Measurements from ENCODE around the gene MBD3L4.
"Not testable (repeated sequence)": the region's sequence is repeated elsewhere in the genome, so short reads cannot be mapped to it uniquely, and the experiment has no call there.

MBD3L4 gene

DNA sequence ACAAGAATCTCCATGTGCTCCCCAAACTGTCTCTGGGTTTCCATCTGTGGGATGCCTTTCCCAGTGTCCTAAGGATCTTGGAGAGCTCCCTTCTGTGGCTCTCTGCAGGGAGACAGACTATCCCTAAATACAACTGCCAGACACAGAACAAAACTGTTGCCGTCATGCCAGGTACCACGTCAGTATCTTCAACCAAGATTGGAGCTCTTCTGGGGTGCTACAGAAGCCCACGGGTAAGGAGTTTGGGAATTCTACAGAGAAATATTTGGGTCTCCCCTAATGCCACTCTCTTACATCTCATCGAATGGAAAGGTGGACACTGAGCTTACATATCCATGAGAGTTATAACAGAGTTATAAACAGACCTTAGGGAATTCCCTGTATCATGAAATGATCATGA, 23.4 kb upstream of the MBD3L4 start:
- Mint-ChIP-seq H3K9me3 (no peaks in the 10 kb centered on the region), H3K4me3 (no peak overlapping the region)

GRCh38 chr19:7059977-7060376, 20.0 kb upstream of the MBD3L4 start:
- not testable (repeated sequence) for H3K4me1 Mint-ChIP-seq (ENCODE audit: low read depth); H3K27ac Mint-ChIP-seq; H3K27me3 Mint-ChIP-seq (ENCODE audit: low read depth); H3K36me3 Mint-ChIP-seq (ENCODE audit: low read depth); H3K4me3 Mint-ChIP-seq; DNase-seq (ENCODE audit: low spot score); H3K9me3 Mint-ChIP-seq

More for the DNA sequence above, 23.4 kb upstream of the MBD3L4 start:
- Mint-ChIP-seq H3K36me3 (ENCODE audit: low read depth) (no peaks in the 10 kb centered on the region), H3K27me3 (ENCODE audit: low read depth) (no peaks in the 10 kb centered on the region), H3K4me1 (ENCODE audit: low read depth) (no peaks in the 10 kb centered on the region), H3K27ac (no peak overlapping the region)
- DNase-seq (ENCODE audit: low spot score) = no peak

- not testable (repeated sequence) for H3K4me3 Mint-ChIP-seq; H3K4me1 Mint-ChIP-seq (ENCODE audit: low read depth); H3K27me3 Mint-ChIP-seq (ENCODE audit: low read depth); H3K36me3 Mint-ChIP-seq (ENCODE audit: low read depth); H3K9me3 Mint-ChIP-seq; H3K27ac Mint-ChIP-seq; DNase-seq (ENCODE audit: low spot score)
These were observed 18.6 kb upstream of the MBD3L4 start, which contains the start of gene MBD3L3 for GRCh38 chr19:7058576-7058975. Gene MBD3L3 (minus strand): TSS chr19:7058676. CDS start chr19:7058605, 71 bp downstream.

DNA sequence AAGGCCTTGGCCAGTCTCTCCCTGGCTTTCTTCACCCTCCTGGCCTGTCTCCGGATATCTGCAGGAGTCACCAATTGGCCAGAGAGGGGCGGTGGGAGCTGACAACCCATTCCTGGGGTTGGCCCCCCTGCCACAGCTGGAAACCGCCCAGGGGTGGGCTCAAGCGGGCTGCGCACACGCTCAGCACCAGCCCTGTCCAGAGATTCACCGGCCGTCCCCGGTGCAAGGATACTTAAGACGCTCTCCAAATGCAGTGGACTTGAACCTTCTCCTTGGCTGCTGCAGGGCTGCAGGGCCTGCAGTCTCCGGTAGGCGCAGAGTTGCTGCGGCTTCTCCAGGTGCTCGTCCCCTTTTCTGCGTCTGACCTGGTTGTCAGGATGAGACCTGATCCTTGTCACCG, 16.4 kb upstream of the MBD3L4 start:
- not testable (repeated sequence) for H3K27ac Mint-ChIP-seq; H3K4me3 Mint-ChIP-seq; H3K27me3 Mint-ChIP-seq (ENCODE audit: low read depth); H3K9me3 Mint-ChIP-seq; H3K36me3 Mint-ChIP-seq (ENCODE audit: low read depth); H3K4me1 Mint-ChIP-seq (ENCODE audit: low read depth); DNase-seq (ENCODE audit: low spot score)

DNA sequence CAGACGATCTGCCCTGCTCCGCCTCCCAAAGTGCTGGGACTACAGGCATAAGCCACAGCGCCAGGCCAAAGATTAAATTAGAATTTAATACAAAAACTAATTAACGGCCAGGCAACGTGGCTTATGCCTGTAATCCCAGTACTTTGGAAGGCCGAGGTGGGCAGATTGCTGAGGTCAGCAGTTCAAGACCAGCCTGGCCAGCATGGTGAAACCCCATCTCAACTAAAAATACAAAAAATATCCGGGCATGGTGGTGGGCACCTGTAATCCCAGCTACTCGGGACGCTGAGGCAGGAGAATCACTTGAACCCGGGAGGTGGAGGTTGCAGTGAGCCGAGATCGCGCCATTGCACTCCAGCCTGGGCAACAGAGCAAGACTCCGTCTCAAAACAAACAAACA, 15.7 kb upstream of the MBD3L4 start:
- not testable (repeated sequence) for H3K4me1 Mint-ChIP-seq (ENCODE audit: low read depth); H3K27me3 Mint-ChIP-seq (ENCODE audit: low read depth); H3K36me3 Mint-ChIP-seq (ENCODE audit: low read depth); H3K4me3 Mint-ChIP-seq; H3K9me3 Mint-ChIP-seq; DNase-seq (ENCODE audit: low spot score); H3K27ac Mint-ChIP-seq

DNA sequence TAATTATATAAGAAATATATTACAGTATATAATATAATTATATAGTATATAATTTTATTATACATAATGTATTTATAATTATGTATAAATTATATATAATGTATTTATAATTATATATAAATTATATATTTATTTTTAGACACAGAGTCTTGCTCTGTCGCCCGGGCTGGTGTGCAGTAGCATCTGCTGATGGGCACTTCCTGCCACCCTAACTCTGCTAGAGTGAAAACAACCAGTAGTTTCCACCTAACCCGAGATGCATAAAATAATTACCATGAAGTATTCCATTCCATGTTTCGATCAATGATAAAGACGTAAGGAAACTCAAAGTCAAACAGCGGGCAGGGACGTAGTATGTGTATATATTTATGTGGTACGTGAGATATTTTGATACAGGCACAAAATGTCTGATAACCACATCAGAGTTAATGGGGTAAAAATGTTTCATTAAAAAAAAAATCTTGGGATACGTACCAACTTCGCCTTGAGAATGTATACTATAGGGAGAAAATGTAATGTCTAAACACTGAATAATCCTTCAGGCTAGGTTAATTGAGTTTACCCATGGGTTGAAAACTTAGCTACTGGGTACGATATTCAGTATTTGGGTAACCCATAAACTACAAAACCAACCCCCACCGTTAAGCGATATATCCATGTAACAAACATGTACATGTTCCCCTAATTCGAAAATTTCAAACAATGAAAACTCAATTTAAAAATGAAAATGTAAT, 14.8 kb upstream of the MBD3L4 start:
- H3K4me3 Mint-ChIP-seq; H3K4me1 Mint-ChIP-seq (ENCODE audit: low read depth); DNase-seq (ENCODE audit: low spot score); H3K27me3 Mint-ChIP-seq (ENCODE audit: low read depth); H3K9me3 Mint-ChIP-seq; H3K27ac Mint-ChIP-seq; H3K36me3 Mint-ChIP-seq (ENCODE audit: low read depth): not testable (repeated sequence)

GRCh38 chr19:7052896-7053295, 12.9 kb upstream of the MBD3L4 start:
- H3K36me3 Mint-ChIP-seq (ENCODE audit: low read depth); DNase-seq (ENCODE audit: low spot score); H3K27me3 Mint-ChIP-seq (ENCODE audit: low read depth); H3K4me3 Mint-ChIP-seq; H3K4me1 Mint-ChIP-seq (ENCODE audit: low read depth); H3K9me3 Mint-ChIP-seq; H3K27ac Mint-ChIP-seq: not testable (repeated sequence)

DNA sequence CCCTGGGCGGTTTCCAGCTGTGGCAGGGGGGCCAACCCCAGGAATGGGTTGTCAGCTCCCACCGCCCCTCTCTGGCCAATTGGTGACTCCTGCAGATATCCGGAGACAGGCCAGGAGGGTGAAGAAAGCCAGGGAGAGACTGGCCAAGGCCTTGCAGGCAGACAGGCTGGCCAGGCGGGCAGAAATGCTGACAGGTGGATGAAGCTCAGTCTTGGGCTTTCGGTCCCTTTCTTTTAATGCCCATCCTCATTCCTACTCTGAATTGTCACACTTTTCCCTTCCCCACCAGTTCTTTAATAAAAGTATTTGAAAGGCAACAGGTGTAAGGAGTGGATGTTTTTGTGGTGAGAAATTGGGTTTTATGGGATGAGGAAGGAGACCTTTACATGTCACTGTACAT, 11.4 kb upstream of the MBD3L4 start:
- H3K27ac Mint-ChIP-seq; H3K4me1 Mint-ChIP-seq (ENCODE audit: low read depth); H3K36me3 Mint-ChIP-seq (ENCODE audit: low read depth); H3K4me3 Mint-ChIP-seq; DNase-seq (ENCODE audit: low spot score); H3K9me3 Mint-ChIP-seq; H3K27me3 Mint-ChIP-seq (ENCODE audit: low read depth): not testable (repeated sequence)

- H3K9me3 Mint-ChIP-seq; H3K36me3 Mint-ChIP-seq (ENCODE audit: low read depth); H3K4me3 Mint-ChIP-seq: not testable (repeated sequence)
These were observed 9.0 kb upstream of the MBD3L4 start, which contains the start of gene MBD3L2 for GRCh38 chr19:7049021-7049420. Gene MBD3L2 (plus strand): TSS chr19:7049321. CDS start chr19:7049374, 53 bp downstream.

DNA sequence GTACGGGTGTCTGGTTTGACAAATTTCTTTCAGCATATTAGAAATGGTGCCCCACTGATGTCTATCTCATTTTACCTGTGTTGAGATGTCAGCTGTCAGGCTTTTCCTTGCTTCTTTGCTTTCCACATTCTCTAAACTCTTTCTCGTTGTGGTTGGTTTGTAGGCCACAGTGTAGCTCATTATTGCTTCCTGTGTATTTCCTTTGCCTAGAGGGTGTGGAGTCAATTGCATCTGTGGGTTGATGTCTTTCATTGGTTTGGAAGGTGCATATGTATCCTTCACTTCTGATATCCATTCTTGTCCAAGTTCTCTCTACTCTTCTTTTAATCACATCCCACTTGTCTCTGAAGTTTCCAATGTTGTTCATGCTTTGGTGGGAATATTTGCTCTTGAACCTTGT, 1.6 kb upstream of the MBD3L4 start:
- DNase-seq (ENCODE audit: low spot score); H3K36me3 Mint-ChIP-seq (ENCODE audit: low read depth); H3K27ac Mint-ChIP-seq; H3K9me3 Mint-ChIP-seq; H3K4me1 Mint-ChIP-seq (ENCODE audit: low read depth); H3K4me3 Mint-ChIP-seq; H3K27me3 Mint-ChIP-seq (ENCODE audit: low read depth): not testable (repeated sequence)

More at GRCh38 chr19:7049021-7049420, 9.0 kb upstream of the MBD3L4 start, which contains the start of gene MBD3L2:
- not testable (repeated sequence) for H3K27ac Mint-ChIP-seq; H3K4me1 Mint-ChIP-seq (ENCODE audit: low read depth); DNase-seq (ENCODE audit: low spot score); H3K27me3 Mint-ChIP-seq (ENCODE audit: low read depth)

GRCh38 chr19:7030278-7030677, 9.7 kb downstream of the MBD3L4 start, which contains the start of gene MBD3L5:
Gene MBD3L5 (plus strand): TSS chr19:7030578. CDS start chr19:7030612, 34 bp downstream.
- not testable (repeated sequence) for H3K4me3 Mint-ChIP-seq; H3K4me1 Mint-ChIP-seq (ENCODE audit: low read depth); H3K9me3 Mint-ChIP-seq; H3K27ac Mint-ChIP-seq; H3K27me3 Mint-ChIP-seq (ENCODE audit: low read depth); H3K36me3 Mint-ChIP-seq (ENCODE audit: low read depth); DNase-seq (ENCODE audit: low spot score)

GRCh38 chr19:7028790-7029189, 11.2 kb downstream of the MBD3L4 start:
- not testable (repeated sequence) for DNase-seq (ENCODE audit: low spot score); H3K4me1 Mint-ChIP-seq (ENCODE audit: low read depth); H3K4me3 Mint-ChIP-seq; H3K27me3 Mint-ChIP-seq (ENCODE audit: low read depth); H3K27ac Mint-ChIP-seq; H3K9me3 Mint-ChIP-seq; H3K36me3 Mint-ChIP-seq (ENCODE audit: low read depth)

GRCh38 chr19:7021331-7021730, 18.6 kb downstream of the MBD3L4 start, which contains the start of gene MBD3L2B:
Gene MBD3L2B (minus strand): TSS chr19:7021431. CDS start chr19:7021397, 34 bp downstream.
- not testable (repeated sequence) for H3K27ac Mint-ChIP-seq; H3K36me3 Mint-ChIP-seq (ENCODE audit: low read depth); H3K4me3 Mint-ChIP-seq; H3K4me1 Mint-ChIP-seq (ENCODE audit: low read depth); H3K27me3 Mint-ChIP-seq (ENCODE audit: low read depth); H3K9me3 Mint-ChIP-seq; DNase-seq (ENCODE audit: low spot score)

- H3K27me3 Mint-ChIP-seq (ENCODE audit: low read depth) = no peaks in the 10 kb centered on the region
- H3K27ac Mint-ChIP-seq = no peak overlapping the region
- H3K4me3 Mint-ChIP-seq = no peak overlapping the region
- peaks cover 4% of the 10 kb centered on the region for H3K4me1 Mint-ChIP-seq (ENCODE audit: low read depth)
- no peaks in the 10 kb centered on the region for H3K36me3 Mint-ChIP-seq (ENCODE audit: low read depth)
- DNase-seq (ENCODE audit: low spot score) = no peak
- H3K9me3 Mint-ChIP-seq = no peaks in the 10 kb centered on the region
These were observed 21.2 kb downstream of the MBD3L4 start for GRCh38 chr19:7018828-7019227.

DNA sequence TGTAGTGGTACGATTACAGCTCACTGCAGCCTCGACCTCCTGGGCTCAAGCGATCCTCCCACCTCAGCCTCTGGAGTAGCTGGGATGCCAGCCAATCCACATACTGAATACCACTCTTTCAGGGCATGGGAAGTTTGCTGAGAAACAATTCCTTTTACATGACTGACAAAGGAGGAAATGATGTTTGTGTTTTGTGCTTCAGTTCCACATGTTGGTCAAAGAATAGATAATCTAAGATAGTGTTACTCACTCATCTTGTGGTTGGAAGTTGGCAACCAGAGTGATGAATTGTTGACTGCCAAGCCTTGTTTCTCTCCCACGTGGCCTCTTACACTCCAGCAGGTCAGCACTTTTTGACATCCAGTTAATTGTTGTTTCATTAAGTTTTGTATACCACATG, 26.3 kb downstream of the MBD3L4 start:
- Mint-ChIP-seq H3K27me3 (ENCODE audit: low read depth) (no peaks in the 10 kb centered on the region), H3K36me3 (ENCODE audit: low read depth) (peaks cover 4% of the 10 kb centered on the region), H3K4me1 (ENCODE audit: low read depth) (peaks cover 32% of the 10 kb centered on the region), H3K27ac (peak overlapping the region; percentile 49), H3K9me3 (peaks cover 4% of the 10 kb centered on the region), H3K4me3 (no peak overlapping the region)
- peak; percentile 41 for DNase-seq (ENCODE audit: low spot score)
